ENCODE results near the gene CDKAL1.
"Not testable (repeated sequence)": the region's sequence is repeated elsewhere in the genome, so short reads cannot be mapped to it uniquely, and the experiment has no call there.

Gene CDKAL1

DNA sequence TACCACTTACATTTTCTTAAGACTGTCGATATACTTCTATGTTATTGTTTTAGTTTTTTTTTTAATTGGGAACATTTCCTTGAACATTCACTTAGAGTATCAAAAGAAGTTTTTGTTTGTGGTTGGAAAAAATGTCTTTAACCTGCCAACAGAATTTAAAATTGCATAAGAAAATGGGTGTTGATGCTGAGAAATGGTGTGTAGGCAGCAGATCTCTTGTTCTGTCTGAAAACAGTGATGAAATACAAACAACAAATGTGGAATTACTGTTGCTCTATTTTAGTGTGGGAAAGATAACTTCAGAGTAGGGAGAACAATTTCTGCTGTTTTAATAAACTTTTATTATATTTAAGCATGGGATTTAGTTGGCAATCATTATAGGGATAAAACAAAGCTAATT lies 293.5 kb downstream of the CDKAL1 start:
- DNase-seq (ENCODE audit: low read depth in 2 of 3, low spot score in 1 of 3) = no peak

DNA sequence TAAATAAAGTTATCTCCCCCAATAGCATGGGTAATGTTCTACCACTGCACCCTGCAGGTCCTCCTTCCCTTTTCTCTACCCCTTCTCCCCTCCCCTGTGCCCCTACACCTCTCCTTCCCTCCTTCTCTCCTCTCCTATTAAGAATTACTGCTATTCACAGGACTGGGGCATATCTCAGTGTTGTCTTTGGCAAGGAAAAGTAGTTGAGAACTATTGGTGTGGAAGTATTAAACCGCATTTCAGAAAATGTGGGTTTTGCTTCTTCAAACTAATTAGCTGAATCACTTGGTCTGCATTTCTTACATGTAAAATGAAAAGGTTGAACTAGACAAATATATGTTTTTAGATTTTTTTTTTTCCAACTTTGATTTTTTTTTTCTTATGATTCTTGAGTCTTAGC lies 296.3 kb downstream of the CDKAL1 start:
- DNase-seq (ENCODE audit: low read depth in 2 of 3, low spot score in 1 of 3) = no peak

DNA sequence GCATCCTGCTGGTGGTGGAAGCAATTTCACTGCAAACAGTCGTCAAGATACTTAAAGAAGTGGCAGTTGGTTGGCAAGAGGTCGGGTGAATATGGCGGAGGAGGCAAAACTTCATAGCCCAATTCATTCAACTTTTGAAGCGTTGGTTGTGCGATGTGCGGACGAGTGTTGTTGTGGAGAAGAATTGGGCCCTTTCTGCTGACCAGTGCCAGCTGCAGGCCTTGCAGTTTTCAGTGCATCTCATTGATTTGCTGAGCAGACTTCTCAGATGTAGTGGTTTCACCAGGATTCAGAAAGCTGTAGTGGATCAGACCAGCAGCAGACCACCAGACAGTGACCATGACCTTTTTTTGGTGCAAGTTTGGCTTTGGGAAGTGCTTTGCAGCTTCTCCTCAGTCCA lies 297.0 kb downstream of the CDKAL1 start:
- DNase-seq (ENCODE audit: low read depth in 2 of 3, low spot score in 1 of 3) = not testable (repeated sequence)

DNA sequence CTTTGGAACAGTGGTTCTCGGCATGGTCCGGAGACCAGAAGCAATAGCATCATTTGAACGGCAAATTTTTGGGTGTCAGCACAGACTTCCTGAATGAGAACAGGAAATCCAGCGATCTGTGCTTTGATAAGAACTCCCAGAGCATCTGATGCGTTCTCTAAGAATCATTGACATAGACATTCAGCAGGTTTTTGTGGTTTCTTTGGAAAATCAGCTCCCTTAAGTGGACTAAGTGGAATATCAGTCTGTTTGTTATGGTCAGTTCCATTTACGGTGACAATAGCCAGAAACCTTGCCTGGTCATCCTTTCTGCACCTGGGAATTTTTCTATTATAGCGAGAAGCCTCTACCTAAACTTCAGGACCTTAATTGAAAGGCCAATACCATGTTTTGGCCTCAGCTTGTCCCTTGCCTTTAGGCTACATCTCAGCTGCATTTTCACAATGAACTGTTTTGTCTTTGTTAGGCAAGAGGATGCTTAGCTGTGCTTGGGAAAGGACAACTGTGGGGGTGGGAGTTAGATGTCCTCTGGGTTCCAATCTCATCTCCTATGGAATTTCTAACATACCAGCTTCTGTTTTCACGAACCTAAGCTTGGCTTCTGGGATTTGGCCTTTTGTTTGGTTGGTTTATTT lies 299.7 kb downstream of the CDKAL1 start:
- DNase-seq (ENCODE audit: low read depth in 2 of 3, low spot score in 1 of 3) = no peak

DNA sequence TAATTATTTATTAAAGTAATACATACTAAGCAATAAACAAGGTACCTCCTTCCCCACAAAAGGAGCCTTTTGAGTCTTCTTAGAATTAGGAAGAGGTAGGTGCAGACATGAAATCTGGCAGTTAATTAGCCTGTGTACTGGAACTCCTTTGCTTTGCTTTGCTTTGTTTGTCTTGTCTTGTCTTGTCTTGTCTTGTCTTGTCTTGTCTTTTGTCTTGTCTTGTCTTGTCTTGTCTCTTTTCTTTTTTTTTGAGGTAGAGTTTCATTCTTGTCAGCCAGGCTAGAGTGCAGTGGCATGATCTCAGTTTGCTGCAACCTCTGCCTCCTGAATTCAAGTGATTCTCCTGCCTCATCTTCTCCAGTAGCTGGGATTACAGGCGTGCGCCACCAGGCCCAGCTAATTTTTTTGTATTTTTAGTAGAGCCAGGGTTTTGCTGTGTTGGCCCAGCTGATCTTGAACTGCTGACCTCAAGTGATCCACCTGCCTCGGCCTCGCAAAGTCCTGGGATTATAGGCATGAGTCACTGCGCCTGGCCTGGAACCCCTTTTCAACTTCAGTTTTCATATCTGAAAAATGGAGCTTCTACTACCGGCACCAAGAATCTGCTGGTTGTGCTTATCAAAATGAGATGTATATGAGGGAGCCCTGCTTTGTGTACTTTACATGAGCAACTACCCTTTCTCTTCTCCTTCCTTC lies 301.2 kb downstream of the CDKAL1 start:
- DNase-seq (ENCODE audit: low read depth in 2 of 3, low spot score in 1 of 3) = no peak

DNA sequence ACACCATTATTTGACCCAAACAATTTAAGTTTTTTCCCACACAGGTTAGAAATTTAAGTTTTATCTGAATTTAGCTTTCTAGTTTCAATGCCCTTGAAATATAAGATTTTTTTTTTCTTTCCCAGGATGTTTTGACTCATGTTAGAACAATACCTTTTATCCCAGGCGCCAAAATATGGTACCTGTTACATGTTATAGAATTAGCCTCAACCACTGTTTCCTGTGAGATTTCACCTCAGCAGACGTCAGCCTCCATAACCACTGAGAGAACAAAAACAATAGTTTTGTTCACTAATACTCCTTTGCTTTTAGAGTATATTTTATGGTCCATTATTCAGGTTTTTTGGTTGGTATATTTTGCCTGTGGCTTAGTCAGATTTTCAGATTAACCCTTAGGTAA lies 302.9 kb downstream of the CDKAL1 start:
- DNase-seq (ENCODE audit: low read depth in 2 of 3, low spot score in 1 of 3) = no peak

DNA sequence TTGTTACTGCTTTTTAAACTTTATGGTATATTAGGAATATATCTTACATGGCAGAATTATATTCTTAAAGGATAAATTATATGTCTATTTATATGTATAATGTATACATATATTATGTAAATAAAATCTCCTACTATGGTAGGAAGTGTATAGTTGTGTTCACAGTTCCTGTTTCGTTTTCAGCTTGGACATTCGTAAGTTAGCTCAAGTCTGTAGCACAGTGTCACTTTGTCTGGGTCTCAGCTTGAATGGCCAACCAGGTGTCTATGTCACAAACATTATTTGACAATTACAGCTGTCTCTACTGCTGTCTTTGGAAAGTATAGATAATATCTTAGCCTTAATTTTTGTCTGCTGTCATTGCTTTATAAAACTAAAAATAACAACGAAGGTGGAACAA lies 303.9 kb downstream of the CDKAL1 start:
- DNase-seq (ENCODE audit: low read depth in 2 of 3, low spot score in 1 of 3) = no peak

DNA sequence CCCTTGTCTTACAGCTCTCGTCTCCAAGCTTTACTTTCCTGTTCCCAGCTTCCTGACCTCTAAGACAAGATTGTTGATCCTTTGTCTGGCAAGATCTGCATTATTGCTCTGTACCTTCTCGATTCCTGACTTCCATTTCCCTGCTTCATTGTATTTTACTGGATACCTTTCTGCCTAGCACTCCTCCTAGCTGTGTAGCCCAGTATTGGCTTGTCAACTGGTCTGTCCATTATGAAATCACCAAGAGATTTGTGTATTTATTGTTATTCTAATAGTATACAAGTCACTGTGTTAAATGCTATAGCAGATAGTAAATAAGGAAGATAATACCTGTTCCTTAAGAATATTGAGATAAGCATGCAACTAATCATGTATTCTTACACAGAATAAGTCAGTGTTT lies 305.4 kb downstream of the CDKAL1 start:
- no peak for DNase-seq (ENCODE audit: low read depth in 2 of 3, low spot score in 1 of 3)

DNA sequence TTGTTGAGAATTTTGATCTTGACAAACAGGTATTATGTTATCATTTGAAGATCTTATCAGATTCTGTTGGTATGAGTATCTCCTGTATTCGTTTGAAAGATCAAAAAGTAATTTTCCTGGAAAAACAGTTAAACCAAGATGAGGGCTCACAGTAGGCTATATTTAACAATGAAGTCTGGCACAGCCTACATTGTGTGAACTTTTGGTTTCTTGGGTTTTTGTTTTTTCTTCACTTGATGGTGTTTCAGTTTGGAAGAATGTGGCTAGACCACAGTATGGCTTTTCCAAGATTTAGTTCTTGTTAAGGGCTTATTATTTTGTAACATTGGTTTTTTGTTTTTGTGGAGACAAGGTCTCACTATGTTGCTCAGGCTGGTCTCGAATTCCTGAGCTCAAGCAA lies 306.4 kb downstream of the CDKAL1 start:
- DNase-seq (ENCODE audit: low read depth in 2 of 3, low spot score in 1 of 3) = no peak

DNA sequence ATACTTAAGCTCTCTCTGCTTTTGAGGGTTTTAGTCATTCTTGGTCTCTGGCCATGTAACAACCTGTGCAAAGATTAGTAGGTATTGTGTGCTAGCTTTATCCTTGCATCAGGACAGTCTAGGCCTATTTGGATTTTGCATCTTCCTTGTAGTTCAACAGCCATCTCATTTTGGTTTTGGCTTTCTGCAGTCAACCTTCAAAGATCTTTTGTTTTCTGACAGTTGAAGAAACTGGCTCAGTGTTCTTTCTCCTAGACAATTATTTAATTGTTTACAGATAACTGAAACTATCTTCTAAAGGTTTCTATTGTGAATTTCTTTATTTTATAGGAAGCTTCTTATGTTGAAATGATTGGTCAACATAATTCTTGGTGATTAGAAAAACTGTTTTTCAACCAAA lies 307.5 kb downstream of the CDKAL1 start:
- no peak for DNase-seq (ENCODE audit: low read depth in 2 of 3, low spot score in 1 of 3)

DNA sequence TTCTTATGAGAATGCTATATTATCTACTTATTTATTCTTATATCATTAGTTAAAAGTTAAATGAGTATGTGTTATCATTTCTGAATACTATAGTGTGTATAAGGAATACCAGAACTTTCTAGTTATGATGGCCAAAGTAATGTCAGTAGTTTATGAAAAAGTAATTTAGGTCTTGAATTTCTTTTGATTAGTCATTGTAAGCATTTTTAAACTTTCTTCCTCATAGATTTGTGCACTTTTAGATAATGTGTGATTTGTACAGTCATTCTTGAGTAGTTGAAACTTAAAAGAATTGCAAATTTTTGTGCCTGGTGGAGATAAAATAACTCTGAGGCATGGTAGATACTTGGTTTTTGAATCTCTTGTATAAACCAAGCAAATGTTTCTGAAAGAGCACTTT lies 311.3 kb downstream of the CDKAL1 start:
- DNase-seq (ENCODE audit: low read depth in 2 of 3, low spot score in 1 of 3) = no peak

DNA sequence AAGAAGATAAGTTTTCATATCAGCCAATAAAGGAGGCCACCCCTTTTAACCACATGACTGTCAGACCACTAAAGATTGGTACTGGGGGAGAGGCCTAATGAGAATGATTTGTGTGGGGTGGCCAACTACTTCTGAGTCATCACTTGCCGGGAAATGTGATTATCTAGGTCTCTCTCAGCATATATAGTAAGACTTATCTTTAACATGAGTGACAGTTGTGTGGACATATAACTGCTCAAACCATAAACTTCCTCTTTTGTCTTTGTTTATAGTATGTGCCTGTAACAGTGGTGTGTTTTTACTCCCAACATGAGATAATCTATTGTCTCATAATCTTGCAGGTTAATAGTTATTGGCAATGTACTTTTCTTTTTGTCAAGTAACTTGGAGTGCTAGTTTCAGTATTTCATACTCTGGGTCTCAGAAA lies 312.4 kb downstream of the CDKAL1 start:
- no peak for DNase-seq (ENCODE audit: low read depth in 2 of 3, low spot score in 1 of 3)

DNA sequence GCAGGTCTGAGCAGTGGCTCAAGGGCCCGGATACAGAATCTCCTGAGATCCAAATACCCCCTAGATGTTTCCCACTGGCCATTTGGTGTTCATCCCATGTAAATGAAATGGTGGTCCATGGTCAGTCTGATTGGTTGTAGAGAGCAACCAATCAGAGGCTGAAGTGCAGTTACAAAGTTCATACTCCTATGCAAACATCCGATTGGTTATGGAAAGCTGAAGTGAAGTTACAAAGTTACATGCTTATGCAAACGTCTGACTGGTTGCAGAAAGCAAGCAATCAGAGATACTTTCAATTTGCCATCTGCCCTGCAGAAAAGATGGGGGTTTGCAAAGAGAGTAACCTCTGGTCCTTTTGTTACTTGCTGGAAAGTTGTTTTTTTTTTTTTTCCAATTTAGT lies 313.6 kb downstream of the CDKAL1 start:
- no peak for DNase-seq (ENCODE audit: low read depth in 2 of 3, low spot score in 1 of 3)

DNA sequence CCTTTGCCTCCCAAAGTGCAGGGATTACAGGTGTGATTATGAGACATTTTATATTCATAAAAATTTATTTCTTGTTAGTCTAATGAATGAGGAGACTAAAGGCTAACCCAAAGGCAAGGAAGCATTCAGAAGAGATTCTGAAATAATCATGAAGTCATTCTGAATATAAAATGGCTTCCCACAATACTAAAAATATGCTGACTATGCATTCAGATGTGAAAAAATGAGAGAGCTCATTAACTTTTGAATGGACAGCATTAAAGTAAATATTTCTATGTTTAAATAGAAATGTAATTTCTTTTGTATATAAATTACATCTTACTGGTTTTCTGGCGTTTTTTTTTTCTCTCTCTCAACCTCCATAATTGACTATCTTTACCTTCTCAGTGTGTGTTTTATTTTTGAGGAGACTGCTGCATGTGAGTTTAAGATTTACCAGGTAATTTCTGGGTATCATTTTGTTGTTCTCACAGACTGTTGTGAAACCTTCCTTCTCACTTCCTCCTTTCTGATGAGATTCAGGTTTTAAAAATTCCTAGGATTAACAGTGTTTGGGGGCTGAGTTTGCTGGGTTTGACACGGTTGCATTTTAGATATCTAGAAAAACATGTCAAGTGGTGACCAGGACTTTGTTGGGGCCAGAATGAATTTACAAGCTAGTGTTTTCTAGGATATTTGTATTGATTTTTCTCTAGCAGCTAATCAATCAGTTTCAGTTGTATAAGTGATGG lies 316.6 kb downstream of the CDKAL1 start:
- no peak for DNase-seq (ENCODE audit: low read depth in 2 of 3, low spot score in 1 of 3)

DNA sequence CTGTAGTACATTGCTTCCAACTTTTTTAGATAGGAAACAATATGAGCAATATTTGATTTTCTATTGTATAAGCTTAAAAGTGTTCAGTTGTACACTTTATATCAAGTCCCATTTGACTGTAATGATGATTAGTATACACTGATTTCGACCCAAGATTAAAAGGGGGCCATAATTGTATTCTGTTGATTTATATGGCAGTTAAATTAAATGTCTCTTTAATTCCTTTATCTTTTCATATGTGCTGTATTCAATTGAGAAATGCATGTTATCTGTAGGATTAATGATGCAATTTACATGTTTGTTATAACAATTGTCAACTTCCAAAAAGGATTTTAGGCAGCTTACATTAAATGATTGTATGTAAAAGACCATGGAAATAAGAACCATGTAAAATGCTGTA lies 317.5 kb downstream of the CDKAL1 start:
- DNase-seq (ENCODE audit: low read depth in 2 of 3, low spot score in 1 of 3) = no peak

DNA sequence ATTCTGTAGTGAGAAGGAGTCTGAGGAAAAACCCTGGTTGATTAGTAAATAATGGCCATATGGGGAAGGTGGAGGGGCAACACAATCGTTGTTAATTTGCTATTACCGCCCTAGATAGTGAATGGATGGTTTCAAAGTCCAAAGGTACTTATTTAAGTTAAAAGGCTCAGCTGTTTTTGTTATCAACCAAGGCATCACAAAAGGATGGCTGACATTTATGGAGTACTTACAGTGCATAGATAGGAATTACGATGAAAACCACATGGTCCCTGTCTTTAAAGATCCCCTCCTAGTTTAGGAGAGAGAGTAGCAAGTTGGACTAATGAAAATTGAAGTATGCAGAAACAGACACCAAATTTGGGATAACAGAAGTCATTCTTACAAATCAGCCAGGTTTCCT lies 319.6 kb downstream of the CDKAL1 start:
- no peak for DNase-seq (ENCODE audit: low read depth in 2 of 3, low spot score in 1 of 3)

DNA sequence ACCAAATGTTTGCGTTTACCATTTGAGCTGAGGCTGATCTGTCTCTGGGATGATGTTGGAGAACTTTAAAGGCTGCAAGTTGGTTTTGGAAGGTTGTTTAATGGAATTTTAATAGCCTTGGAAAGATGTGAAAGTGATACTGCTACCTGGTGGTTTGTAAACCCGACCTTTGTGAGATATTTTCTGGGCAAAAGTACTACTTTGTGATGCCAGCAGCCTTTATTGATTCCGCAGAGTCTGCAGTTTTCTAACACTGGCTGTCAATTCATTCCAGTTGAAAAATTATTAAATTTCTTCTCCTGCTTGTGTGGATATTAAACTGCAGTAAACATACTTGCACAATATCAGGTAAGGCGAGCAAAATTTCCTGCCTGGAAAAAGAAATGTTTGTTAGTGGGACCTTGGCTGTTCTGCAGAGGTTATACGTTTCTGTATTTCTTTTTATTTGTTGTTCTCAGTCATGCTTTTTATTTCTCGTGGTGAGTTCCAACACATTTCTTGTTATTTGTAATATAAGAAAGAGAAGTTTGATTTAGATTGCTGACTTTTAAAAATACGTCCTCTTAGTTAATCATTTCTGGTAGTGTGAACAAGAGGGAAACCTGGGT lies 322.5 kb downstream of the CDKAL1 start:
- no peak for DNase-seq (ENCODE audit: low read depth in 2 of 3, low spot score in 1 of 3)

DNA sequence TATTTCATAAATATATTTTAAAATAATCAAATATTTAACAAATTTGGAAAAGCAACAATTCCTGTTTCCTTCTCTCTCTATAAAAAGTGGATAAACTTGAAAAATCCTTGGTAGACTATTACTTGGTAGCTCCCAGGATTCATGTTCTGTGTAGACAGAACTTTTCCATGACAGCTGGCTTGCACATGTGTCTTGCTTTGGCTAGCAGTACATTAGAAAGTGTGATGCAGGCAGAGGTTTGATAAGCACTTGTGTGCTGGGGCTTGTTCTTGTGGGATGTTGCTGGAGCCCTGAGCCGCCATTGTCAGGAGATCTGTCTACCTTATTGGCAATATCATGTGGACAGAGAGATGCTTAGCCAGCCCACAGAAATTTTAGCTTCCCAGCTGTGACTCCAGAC lies 327.2 kb downstream of the CDKAL1 start:
- DNase-seq (ENCODE audit: low read depth in 2 of 3, low spot score in 1 of 3) = no peak

DNA sequence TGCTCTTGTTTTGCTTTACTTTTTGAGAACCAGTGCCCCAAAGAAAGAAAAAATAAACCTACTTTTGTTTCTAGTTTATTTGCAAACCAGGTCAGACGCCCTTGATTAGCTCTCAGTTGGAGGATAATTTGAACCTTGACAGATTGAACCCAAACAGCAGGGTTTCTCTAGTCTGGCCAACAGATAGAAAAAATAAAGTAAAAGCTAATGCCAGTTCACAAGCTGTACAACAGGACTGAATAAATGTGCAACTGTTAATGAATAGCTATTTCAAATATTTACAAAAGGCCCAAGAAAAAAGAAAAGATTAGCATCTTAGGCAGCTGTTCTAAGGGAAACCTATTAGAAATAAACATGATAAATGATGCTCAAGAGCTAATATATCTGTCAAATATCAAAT lies 331.8 kb downstream of the CDKAL1 start:
- no peak for DNase-seq (ENCODE audit: low read depth in 2 of 3, low spot score in 1 of 3)

DNA sequence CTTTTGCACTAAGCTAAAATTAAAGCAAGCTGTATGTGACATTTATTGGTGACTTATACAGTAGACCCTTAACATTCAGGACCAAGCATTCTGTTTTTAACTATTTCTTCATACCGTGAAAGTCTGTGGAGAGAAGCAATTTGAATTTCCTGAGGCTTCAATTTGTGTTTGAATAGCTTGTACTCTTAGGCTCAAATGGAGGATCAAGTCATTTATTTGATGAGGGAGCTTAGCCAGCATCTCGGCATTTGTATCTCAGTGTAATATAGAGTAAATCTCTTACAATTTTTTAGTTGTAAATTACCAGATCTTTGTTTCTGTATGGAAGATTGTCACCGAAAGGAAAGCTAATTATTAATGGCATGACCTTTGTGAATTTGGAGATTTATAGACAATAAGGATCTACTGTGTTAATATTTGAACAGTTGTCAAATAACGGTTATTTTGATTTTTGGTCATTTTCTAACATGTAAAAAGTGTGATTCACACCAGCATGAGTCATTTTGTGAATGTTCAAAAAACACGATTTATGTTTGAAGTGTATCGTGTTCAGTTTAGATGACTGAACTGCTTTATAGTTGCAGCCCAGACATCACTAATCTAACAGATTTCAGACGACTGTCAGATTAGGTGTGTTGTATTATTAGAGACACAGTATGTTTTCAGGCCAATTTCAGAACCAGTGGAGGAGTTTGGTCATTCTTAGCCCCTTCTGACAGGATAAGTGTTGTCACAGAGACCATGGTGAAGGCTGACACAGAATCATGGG lies 332.9 kb downstream of the CDKAL1 start:
- no peak for DNase-seq (ENCODE audit: low read depth in 2 of 3, low spot score in 1 of 3)

DNA sequence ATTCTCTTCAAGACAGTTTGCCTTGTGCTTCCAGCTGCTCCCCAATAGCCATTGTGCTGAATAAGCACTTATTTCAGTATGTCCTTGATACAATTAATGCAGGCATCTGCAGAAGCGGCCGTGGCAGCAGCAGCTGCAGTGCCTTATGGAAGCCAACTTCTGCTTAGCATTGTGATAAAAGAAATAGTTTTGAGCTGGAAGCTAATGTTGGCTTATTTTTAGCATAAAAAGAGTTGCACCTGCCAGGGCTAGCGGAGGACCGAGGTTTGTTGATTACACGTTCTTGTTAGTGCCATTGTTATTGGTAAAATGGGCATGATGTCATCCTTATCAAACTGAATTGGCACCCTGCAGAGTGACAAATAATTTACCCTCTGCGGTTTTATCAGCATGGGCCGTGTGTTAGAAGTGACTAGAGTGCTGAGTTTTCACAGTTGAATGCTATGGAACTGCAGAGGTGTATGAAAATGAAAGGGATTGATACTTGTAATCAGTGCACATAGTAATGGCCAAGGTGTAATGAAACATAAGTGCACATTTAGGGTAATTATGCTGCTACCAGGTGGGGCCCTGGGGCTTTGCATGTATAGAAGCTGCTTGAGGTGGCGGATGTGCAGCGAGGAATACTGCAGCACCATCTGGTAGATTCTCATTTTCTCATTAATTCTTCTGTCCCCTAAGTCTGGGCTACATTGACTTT lies 334.3 kb downstream of the CDKAL1 start:
- no peak for DNase-seq (ENCODE audit: low read depth in 2 of 3, low spot score in 1 of 3)
